Measurements from ENCODE around the gene MEX3A.
"Not testable (repeated sequence)": the region's sequence is repeated elsewhere in the genome, so short reads cannot be mapped to it uniquely, and the experiment has no call there.

MEX3A gene

GRCh38 chr1:156053768-156054499 is 28.3 kb downstream of the MEX3A start, which contains the start of gene UBQLN4:
Gene UBQLN4, minus strand, starts transcription at chr1:156053798. Its CDS starts 97 bp downstream, at chr1:156053701.
- peak; percentile 82 for DNase-seq

DNA sequence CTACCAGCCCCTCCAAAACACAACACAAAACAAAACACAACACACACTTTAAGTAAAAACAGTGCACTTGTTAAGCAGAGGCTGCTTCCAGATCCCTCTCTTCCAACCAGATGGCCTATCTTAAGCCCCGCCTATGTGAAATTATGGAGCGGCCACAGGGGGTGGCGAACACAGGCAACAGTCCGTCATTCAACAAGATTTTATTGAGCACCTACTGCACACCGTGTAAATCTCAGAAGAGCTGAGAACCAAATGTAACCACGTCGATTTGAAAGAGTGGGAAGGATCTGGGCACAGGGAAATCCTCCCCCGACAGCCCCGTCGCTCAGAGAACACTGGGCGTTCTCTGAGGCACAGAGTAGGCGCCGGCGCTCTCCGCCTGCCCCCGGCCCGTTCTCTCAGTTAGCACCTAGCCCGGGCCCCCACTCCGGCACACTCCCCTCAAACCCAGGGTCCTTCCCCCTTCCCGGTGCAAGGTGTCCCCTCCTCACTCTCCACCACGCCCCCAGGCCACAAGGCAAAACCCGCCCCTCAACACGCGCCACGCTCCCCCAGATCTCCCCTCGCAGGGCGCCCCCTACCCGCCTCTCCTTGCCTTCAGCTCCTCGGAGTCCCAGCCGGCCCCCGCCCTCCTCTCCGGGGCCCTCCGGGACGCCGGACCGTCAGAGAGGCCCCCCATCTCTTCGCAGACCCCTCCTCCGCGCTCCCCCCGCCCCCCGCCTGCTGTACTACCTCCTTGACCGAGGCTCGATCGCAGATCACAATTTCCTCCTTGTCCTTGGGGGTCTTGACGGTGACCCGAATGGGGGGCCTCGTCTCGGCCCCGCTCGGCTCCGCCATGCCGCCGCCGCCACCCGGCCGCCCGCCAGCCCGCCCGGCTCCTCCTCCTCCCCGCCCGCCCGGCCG is 29.1 kb downstream of the MEX3A start:
- DNase-seq, result peak; percentile 74

DNA sequence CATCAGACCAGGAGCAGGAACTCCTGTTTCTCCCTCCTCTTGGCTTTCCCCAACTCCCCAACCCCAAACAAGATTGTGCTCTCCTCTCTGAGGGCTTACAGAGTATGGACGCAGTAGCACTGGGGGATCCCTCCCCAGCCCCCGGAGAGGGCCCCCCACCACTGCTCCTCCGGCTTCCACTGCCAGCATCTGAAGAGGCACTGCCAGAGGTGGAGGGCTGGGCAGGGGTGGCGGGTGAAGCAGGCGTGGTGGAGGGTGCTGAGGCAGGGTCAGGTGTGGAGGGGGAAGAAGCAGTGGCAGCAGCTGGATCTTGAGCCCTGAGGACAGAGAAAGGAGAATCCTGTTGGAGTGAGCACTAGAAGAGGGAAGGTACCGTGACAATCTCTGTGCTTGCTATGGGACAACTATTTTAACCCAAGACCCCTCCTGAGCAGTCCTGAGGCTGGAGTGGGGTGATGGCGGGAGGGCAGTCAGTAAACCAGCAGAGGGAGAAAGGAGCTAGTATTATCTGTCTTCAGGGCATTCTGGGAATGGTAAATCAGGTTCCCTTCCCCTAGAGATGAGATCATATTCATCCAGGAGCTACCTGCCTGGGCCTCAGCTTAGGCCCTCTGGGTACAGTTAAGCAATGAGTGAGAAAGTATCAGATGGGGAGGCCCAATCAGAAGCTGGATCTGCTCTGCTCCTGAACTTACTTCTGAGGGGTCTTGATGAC is 31.1 kb downstream of the MEX3A start:
- no peak for DNase-seq

DNA sequence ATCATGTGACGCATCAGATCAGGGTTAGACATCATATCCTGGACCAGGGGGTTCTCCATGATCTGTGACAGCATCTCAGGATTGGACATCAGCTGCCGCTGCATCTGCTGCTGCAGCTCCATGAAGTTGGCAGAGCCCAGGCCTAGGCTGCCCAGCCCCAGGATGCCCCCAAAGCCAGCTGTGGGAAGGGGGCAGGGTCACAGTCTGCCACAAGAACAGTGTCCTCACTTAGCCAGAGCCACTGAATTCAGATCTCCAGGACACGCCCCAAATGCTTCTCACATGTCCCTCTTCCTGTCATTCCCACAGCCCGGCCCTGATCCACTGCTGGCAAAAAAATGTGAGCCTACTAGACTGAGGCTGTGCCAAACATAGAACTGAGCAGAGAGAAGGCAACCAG is 31.9 kb downstream of the MEX3A start:
- no peak for DNase-seq

DNA sequence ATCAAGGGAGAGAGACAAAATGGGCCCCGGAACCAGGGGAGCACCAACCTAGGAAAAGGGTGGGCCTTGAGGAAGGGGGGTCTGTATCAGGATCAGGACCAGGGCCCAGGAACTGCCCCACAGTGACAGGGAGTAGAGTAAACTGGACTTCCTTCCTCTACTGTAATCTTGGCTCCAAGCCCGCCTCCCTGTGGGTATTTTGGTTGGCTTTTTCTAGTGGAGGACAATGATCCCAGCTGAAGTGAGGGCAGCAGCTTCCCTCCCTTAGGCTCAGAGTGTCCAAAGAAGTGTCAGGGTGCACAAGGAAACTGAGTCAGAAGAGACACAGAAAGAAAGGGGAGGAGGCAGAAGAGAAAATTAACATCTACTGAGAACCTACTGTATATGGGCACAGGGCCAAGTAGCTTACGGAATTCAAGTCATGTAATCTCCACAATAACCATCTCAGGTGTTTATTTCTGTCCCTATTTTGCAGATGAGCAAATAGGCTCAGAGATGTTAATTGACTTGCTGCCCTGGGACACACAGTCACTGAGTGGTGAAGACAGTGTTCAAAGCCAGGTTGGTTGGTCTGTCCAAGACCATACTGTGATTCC is 33.5 kb downstream of the MEX3A start:
- no peak for DNase-seq

GRCh38 chr1:156045076-156045475 is 37.2 kb downstream of the MEX3A start:
- DNase-seq, result no peak

- DNase-seq, result no peak
Observed at GRCh38 chr1:156042828-156043227, 39.4 kb downstream of the MEX3A start.

DNA sequence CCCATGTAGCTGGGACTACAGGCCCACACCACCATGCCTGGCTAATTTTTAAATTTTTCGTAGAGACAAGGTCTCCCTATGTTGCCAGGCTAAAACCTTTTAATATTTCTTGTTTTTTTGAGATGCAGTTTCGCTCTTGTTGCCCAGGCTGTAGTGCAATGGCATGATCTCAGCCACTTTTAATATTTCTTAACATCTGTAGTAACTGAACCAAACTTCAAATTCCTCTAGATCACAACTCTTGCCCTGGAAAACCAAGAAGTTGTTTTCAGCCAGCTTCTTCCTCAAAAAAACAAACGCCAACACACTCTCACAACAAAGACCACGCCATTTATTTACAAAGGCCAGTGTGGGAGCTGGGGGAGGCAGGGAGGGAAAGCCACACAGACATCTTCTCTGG is 47.3 kb downstream of the MEX3A start:
- not testable (repeated sequence) for DNase-seq

DNA sequence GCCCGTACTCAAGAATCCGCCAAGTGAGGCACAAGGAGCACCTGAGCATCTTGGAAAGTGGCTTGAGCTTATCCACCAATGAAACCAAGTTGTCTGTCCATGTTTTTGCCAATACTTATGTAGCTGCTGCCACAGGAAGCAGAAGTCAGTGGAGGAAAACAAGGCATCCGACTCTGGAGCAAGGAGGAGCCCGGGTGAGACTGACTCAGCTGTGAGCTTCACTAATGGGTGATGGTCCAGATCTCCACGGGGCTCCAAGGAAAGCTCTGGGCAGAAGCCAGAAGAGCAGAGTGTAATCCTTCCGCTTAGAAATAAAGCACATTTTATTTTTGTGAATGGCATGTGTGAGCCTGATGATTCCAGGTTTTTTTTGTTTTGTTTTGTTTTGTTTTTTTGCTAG is 49.3 kb downstream of the MEX3A start:
- no peak for DNase-seq

DNA sequence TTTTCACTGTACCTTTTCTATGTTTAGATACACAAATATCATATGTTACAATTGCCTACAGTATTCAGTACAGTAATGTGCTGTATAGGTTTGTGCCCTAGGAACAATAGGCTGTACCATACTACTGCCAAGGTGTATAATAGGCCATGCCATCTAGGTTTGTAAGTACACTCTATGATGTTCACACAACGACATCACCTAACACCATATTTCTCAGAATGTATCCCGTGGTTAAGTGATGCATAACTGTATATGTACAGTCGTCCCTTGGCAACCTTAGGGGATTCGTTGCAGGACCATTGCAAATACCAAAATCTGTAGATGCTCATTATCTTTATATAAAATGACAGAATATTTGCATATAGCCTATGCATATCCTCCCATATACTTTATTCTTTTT is 55.7 kb downstream of the MEX3A start:
- no peak for DNase-seq

- DNase-seq, result peak; percentile 15
Observed at GRCh38 chr1:156025876-156026275, 56.4 kb downstream of the MEX3A start.

DNA sequence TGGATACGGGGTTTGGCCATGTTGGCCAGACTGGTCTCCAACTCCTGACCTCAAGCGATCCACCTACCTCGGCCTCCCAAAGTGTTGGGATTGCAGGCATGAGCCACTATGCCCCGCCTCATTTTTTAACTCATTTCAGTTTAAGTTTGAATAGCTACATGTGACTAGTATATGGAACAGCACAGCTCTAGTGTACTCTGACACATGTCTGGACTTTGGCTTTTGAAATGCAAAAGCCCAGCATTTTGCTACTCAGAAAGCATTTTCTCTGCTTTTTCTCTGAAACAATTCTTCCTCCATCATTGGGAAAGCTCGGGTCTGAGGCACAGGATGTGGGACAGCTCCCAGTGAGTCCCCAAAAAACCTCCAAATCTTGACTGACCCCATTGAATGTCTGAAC is 57.5 kb downstream of the MEX3A start:
- DNase-seq, result no peak
